Measurements from ENCODE around the gene CDC40. TPM values are rescaled to one million over a fixed set of nuclear protein-coding genes. Genes with fewer than 3 reads are reported as not detected.

CDC40 gene
- polyA plus RNA-seq, 1 experiment, result 9.1 TPM

GRCh38 chr6:110198561-110198960, 18.3 kb downstream of the CDC40 start:
- Histone ChIP-seq H3K4me3 (ENCODE audit: low read depth, low read length) (no peak overlapping the region), H3K36me3 (ENCODE audit: control insufficient read depth, insufficient read depth, low read length) (no peaks in the 10 kb centered on the region), H3K27me3 (ENCODE audit: control insufficient read depth, insufficient read depth, low read length) (no peaks in the 10 kb centered on the region)
- DNase-seq (ENCODE audit: low read depth), result no peak
- TF ChIP-seq CTCF (IDR thresholded peaks at IDR 0.05; ENCODE audit: insufficient read depth, low read depth, low read length), result no peak
- CTCF ChIA-PET, result no interaction called here
- POLR2A ChIA-PET, result no interaction called here

- no peak for TF ChIP-seq CTCF (IDR thresholded peaks at IDR 0.05; ENCODE audit: insufficient read depth, low read depth, low read length)
- no peaks in the 10 kb centered on the region; the same call in 1 of the 2 replicates for H3K36me3 ChIP-seq (ENCODE audit: control insufficient read depth, insufficient read depth, low read length)
- H3K27me3 ChIP-seq (ENCODE audit: control insufficient read depth, insufficient read depth, low read length), result no peaks in the 10 kb centered on the region
- POLR2A ChIA-PET, result no interaction called here
- no peak for DNase-seq (ENCODE audit: low read depth)
- CTCF ChIA-PET, result interaction anchor here (0.9 kb wide), 1 partner anchor 189 kb away, joined by 3 read pairs; no protein-coding TSS in a partner anchor
- H3K4me3 ChIP-seq (ENCODE audit: low read depth, low read length), result no peak overlapping the region
Measured at GRCh38 chr6:110201151-110201884, 21.1 kb downstream of the CDC40 start.

- no peak for TF ChIP-seq CTCF (IDR thresholded peaks at IDR 0.05; ENCODE audit: insufficient read depth, low read depth, low read length)
- DNase-seq (ENCODE audit: low read depth), result no peak
- Histone ChIP-seq H3K27me3 (ENCODE audit: control insufficient read depth, insufficient read depth, low read length) (no peaks in the 10 kb centered on the region), H3K4me3 (ENCODE audit: low read depth, low read length) (no peak overlapping the region), H3K36me3 (ENCODE audit: control insufficient read depth, insufficient read depth, low read length) (peaks cover 3% of the 10 kb centered on the region; the same call in 1 of the 2 replicates)
- POLR2A ChIA-PET, result interaction anchor here (0.6 kb wide), 1 partner anchor 9 kb away, joined by 5 read pairs; no protein-coding TSS in a partner anchor
- CTCF ChIA-PET, result interaction anchor here (0.6 to 1.8 kb wide), 4 partner anchors 7 to 21 kb away, joined by 3 to 6 read pairs (median 3); no protein-coding TSS in a partner anchor
Measured at GRCh38 chr6:110207652-110208051, 27.4 kb downstream of the CDC40 start.

GRCh38 chr6:110211753-110212152, 31.5 kb downstream of the CDC40 start:
- ChIA-PET POLR2A (no interaction called here), CTCF (no interaction called here)
- Histone ChIP-seq H3K4me3 (ENCODE audit: low read depth, low read length) (no peak overlapping the region), H3K27me3 (ENCODE audit: control insufficient read depth, insufficient read depth, low read length) (no peaks in the 10 kb centered on the region), H3K36me3 (ENCODE audit: control insufficient read depth, insufficient read depth, low read length) (peaks cover 6% of the 10 kb centered on the region)
- TF ChIP-seq CTCF (IDR thresholded peaks at IDR 0.05; ENCODE audit: insufficient read depth, low read depth, low read length), result no peak
- DNase-seq (ENCODE audit: low read depth), result no peak

- POLR2A ChIA-PET, result no interaction called here
- TF ChIP-seq CTCF (IDR thresholded peaks at IDR 0.05; ENCODE audit: insufficient read depth, low read depth, low read length), result no peak
- Histone ChIP-seq H3K36me3 (ENCODE audit: control insufficient read depth, insufficient read depth, low read length) (peaks cover 7% of the 10 kb centered on the region), H3K4me3 (ENCODE audit: low read depth, low read length) (no peak overlapping the region), H3K27me3 (ENCODE audit: control insufficient read depth, insufficient read depth, low read length) (no peaks in the 10 kb centered on the region)
- no peak for DNase-seq (ENCODE audit: low read depth)
- CTCF ChIA-PET, result interaction anchor here (1.5 kb wide), 1 partner anchor 8 kb away, joined by 6 read pairs; no protein-coding TSS in a partner anchor
Measured at GRCh38 chr6:110214338-110214737, 34.1 kb downstream of the CDC40 start.

Data from BJ (cell line).